Measurements from ENCODE around the gene SAMD4B. TPM values are rescaled to one million over a fixed set of nuclear protein-coding genes. Genes with fewer than 3 reads are reported as not detected.
A peak's percentile ranks its signal among the peaks of the same experiment; 100 is the strongest.

Gene SAMD4B
- total RNA-seq, 1 experiment from 2014 or later = 135 TPM

GRCh38 chr19:39327363-39328045 is 14.7 kb upstream of the SAMD4B start:
- Histone ChIP-seq H4K91ac (ENCODE audit: insufficient read length, low read depth, low read length) (no peak overlapping the region), H2AFZ (ENCODE audit: low read length) (no peak overlapping the region), H3K79me1 (ENCODE audit: insufficient read depth, low read depth, low read length, poor library complexity, severe bottlenecking) (no peaks in the 10 kb centered on the region), H3K27ac (ENCODE audit: insufficient read length, low read depth, low read length) (no peak overlapping the region), H3K4me2 (ENCODE audit: insufficient read depth, insufficient read length, low read length) (no peak overlapping the region), H2AK5ac (ENCODE audit: insufficient read length, low read length) (no peak overlapping the region), H3K14ac (ENCODE audit: insufficient read depth, low read length) (no peak overlapping the region), H3K4ac (ENCODE audit: low read depth, low read length) (no peak overlapping the region), H4K20me1 (ENCODE audit: control insufficient read depth, insufficient read depth, insufficient read length) (no peaks in the 10 kb centered on the region), H3K23me2 (ENCODE audit: insufficient read length, low read depth, low read length, poor library complexity, severe bottlenecking) (no peaks in the 10 kb centered on the region), H3K18ac (ENCODE audit: insufficient read length, low read depth, low read length) (no peak overlapping the region), H3T11ph (ENCODE audit: low read length) (no peak overlapping the region), H4K8ac (replicated peaks; ENCODE audit: insufficient read length, low read depth, low read length) (no peak overlapping the region), H2BK120ac (ENCODE audit: low read depth, low read length, poor library complexity, severe bottlenecking) (no peak overlapping the region), H3K23ac (ENCODE audit: insufficient read length, low read depth, low read length) (no peak overlapping the region), H2BK20ac (ENCODE audit: low read depth, low read length, poor library complexity, severe bottlenecking) (no peak overlapping the region), H3K9ac (ENCODE audit: extremely low read depth, insufficient read length, low read length) (no peak overlapping the region), H3K27me3 (ENCODE audit: insufficient read depth, low read length) (0 out of 2 replicates have a peak, but pooled peaks cover 2% of the 10 kb centered on the region), H2BK5ac (ENCODE audit: insufficient read length, low read length) (no peak overlapping the region), H3K56ac (ENCODE audit: insufficient read length, low read depth, low read length) (no peak overlapping the region), H3K9me3 (ENCODE audit: control insufficient read depth, low read depth, low read length) (no peaks in the 10 kb centered on the region), H2BK12ac (ENCODE audit: insufficient read length, low read depth, low read length) (no peak overlapping the region), H2BK15ac (ENCODE audit: low read depth, low read length) (no peak overlapping the region), H3K4me1 (ENCODE audit: insufficient read depth, low read length) (no peaks in the 10 kb centered on the region), H3K79me2 (ENCODE audit: insufficient read depth, low read length) (no peaks in the 10 kb centered on the region), H4K5ac (ENCODE audit: insufficient read length, low read depth, low read length) (no peak overlapping the region)
- no peak for DNase-seq
- Mint-ChIP-seq H3K27ac (peak overlapping the region in 1 of 3 experiments; percentile 48; a peak in 1 of 7 replicates), H3K36me3 (ENCODE audit: insufficient read depth in 1 of 3, low read depth in 3 of 3) (no peaks in the 10 kb centered on the region; a peak in 1 of 7 replicates), H3K27me3 (ENCODE audit: low read depth) (peaks cover 41% of the 10 kb centered on the region), H3K4me3 (peak overlapping the region in 1 of 2 experiments; percentile 57; a peak in 2 of 5 replicates), H3K9me3 (no peaks in the 10 kb centered on the region; a peak in 2 of 5 replicates), H3K4me1 (peaks cover 10 to 14% of the 10 kb centered on the region in 2 experiments)
- WGBS (ENCODE audit: extremely low coverage, insufficient read length, low lambda C conversion rate) = no CpG with 5 or more reads among the region's 16 CpGs
- TF ChIP-seq CTCF (conservative IDR thresholded peaks at IDR 0.05) = no peak
